MCF 10A (cell line): Measurements from ENCODE around the gene ZNF808. TPM values are rescaled to one million over a fixed set of nuclear protein-coding genes. Genes with fewer than 3 reads are reported as not detected.
"Not testable (repeated sequence)": the region's sequence is repeated elsewhere in the genome, so short reads cannot be mapped to it uniquely, and the experiment has no call there.

Experiments
- BruUV-seq: library from RNA; stranded (reverse); fragments of 400-500 nt; replicated peaks from 2 replicates; lab custom pipeline; 2021; lab: Mats Ljungman, UMichigan
- CTCF ChIA-PET: fragments of 300-600 bp; sonication (Branson Sonifier 250); formaldehyde crosslinking; extraction: SDS; loops from one replicate; lab custom pipeline; 2021; ENCODE audit warnings: antibody characterized with exemption, inconsistent platforms; lab: Yijun Ruan, JAX
- POLR2A ChIA-PET: fragments of 300-600, 350-650 bp; sonication (Branson Sonifier 250); formaldehyde crosslinking; extraction: SDS; loops from one replicate; lab custom pipeline; 2020; ENCODE audit warnings: antibody characterized with exemption, inconsistent platforms; lab: Yijun Ruan, JAX
- DNase-seq: peaks from one replicate; pipeline ENCODE4 v3.0.0-alpha.2; 2018; ENCODE audit not compliant: unreplicated experiment
- H3K27ac Mint-ChIP-seq: one replicate; pipeline ENCODE4 v1.8.0; 2022; ENCODE audit warnings: mild to moderate bottlenecking, low read depth, mixed read lengths; ENCODE audit not compliant: unreplicated experiment
- H3K27me3 Mint-ChIP-seq: one replicate; pipeline ENCODE4 v1.8.0; 2022; ENCODE audit warnings: mixed read lengths; ENCODE audit not compliant: insufficient read depth, unreplicated experiment
- H3K36me3 Mint-ChIP-seq: one replicate; pipeline ENCODE4 v1.8.0; 2022; ENCODE audit warnings: mild to moderate bottlenecking, moderate library complexity, mixed read lengths; ENCODE audit not compliant: insufficient read depth, unreplicated experiment
- H3K4me1 Mint-ChIP-seq: one replicate; pipeline ENCODE4 v1.8.0; 2022; ENCODE audit warnings: mixed read lengths; ENCODE audit not compliant: insufficient read depth, unreplicated experiment
- H3K4me3 Mint-ChIP-seq: one replicate; pipeline ENCODE4 v1.8.0; 2022; ENCODE audit warnings: mild to moderate bottlenecking, moderate library complexity, mixed read lengths; ENCODE audit not compliant: unreplicated experiment
- H3K9me3 Mint-ChIP-seq: one replicate; pipeline ENCODE4 v1.8.0; 2022; ENCODE audit warnings: mixed read lengths; ENCODE audit not compliant: unreplicated experiment
- CTCF ChIP-seq: fragments of 200-600 bp; IDR thresholded peaks from one replicate; pipeline ENCODE4 v1.8.0; 2022; ENCODE audit warnings: antibody characterized with exemption, mild to moderate bottlenecking; ENCODE audit not compliant: unreplicated experiment
- intact Hi-C: fragments of 100-400 bp; cut with micrococcal nuclease; formaldehyde crosslinking; loops from 2 replicates; pipeline ENCODE4 v1.14.1; 2022
- total RNA-seq: library from RNA; stranded (reverse); gene quantifications from 2 replicates; pipeline ENCODE4 v1.2.3, GENCODE V29; 2022

The ZNF808 gene
- total RNA-seq, 1 experiment from 2014 or later = 14.8 TPM

GRCh38 chr19:52557231-52557995 is 29.9 kb downstream of the ZNF808 start:
- Mint-ChIP-seq H3K36me3 (peaks cover 67% of the 10 kb centered on the region), H3K27me3 (no peaks in the 10 kb centered on the region), H3K4me3 (no peak overlapping the region), H3K4me1 (no peaks in the 10 kb centered on the region), H3K27ac (no peak overlapping the region), H3K9me3 (peaks cover 19% of the 10 kb centered on the region)
- no peak for TF ChIP-seq CTCF
- no TSS peak for BruUV-seq
- intact Hi-C loops = no loop called here
- DNase-seq = no peak
- ChIA-PET CTCF (no interaction called here), POLR2A (no interaction called here)

DNA sequence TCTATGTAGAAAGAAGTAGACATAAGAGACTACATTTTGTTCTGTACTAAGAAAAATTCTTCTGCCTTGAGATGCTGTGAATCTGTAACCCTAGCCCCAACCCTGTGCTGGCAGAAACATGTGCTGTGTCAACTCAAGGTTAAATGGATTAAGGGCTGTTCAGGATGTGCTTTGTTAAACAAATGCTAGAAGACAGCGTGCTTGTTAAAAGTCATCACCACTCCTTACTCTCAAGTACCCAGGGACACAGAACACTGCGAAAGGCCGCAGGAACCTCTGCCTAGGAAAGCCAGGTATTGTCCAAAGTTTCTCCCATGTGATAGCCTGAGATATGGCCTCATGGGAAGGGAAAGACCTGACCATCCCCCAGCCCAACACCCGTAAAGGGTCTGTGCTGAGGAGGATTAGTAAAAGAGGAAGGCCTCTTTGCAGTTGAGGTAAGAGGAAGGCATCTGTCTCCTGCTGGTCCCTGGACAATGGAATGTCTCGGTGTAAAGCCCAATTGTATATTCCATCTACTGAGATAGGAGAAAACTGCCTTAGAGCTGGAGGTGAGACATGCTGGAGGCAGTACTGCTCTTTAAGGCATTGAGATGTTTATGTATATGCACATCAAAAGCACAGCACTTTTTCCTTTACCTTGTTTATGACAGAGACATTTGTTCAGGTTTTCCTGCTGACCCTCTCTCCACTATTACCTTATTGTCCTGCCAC is 31.4 kb downstream of the ZNF808 start:
- POLR2A ChIA-PET, BruUV-seq, H3K4me1 Mint-ChIP-seq, H3K4me3 Mint-ChIP-seq, CTCF ChIA-PET, intact Hi-C loops, H3K27me3 Mint-ChIP-seq, H3K27ac Mint-ChIP-seq, DNase-seq: not testable (repeated sequence)
- peaks cover 54% of the 10 kb centered on the region for H3K36me3 Mint-ChIP-seq
- H3K9me3 Mint-ChIP-seq = peaks cover 15% of the 10 kb centered on the region

GRCh38 chr19:52561611-52562010 is 34.1 kb downstream of the ZNF808 start:
- H3K4me3 Mint-ChIP-seq = not testable (repeated sequence)

GRCh38 chr19:52566121-52566520 is 38.7 kb downstream of the ZNF808 start:
- peaks cover 7% of the 10 kb centered on the region for H3K4me1 Mint-ChIP-seq
- ChIA-PET POLR2A (interaction anchor here (0.7 to 1.2 kb wide), 6 partner anchors 15 to 231 kb away, joined by 3 to 6 read pairs (median 3); partner anchors contain the start of gene ZNF83), CTCF (interaction anchor here (0.6 kb wide), 2 partner anchors 9 to 104 kb away, joined by 3 to 4 read pairs; no protein-coding TSS in a partner anchor)
- peaks cover 26% of the 10 kb centered on the region for H3K36me3 Mint-ChIP-seq
- BruUV-seq = no TSS peak
- H3K9me3 Mint-ChIP-seq = peaks cover 6% of the 10 kb centered on the region
- intact Hi-C loops = no loop called here
- DNase-seq = no peak
- no peak overlapping the region for H3K4me3 Mint-ChIP-seq
- H3K27me3 Mint-ChIP-seq = no peaks in the 10 kb centered on the region
- no peak overlapping the region for H3K27ac Mint-ChIP-seq
- no peak for TF ChIP-seq CTCF

More at GRCh38 chr19:52561611-52562010, 34.1 kb downstream of the ZNF808 start:
- H3K4me1 Mint-ChIP-seq, intact Hi-C loops, POLR2A ChIA-PET, H3K9me3 Mint-ChIP-seq, BruUV-seq, H3K27me3 Mint-ChIP-seq, H3K27ac Mint-ChIP-seq, DNase-seq: not testable (repeated sequence)
- peaks cover 47% of the 10 kb centered on the region for H3K36me3 Mint-ChIP-seq
- CTCF ChIA-PET = interaction anchor here (0.6 to 1.5 kb wide), 2 partner anchors 14 to 139 kb away, joined by 3 read pairs; no protein-coding TSS in a partner anchor
